Left lung (tissue), 10 donors: ENCODE data around the gene ENOX1. TPM values are rescaled to one million over a fixed set of nuclear protein-coding genes. Genes with fewer than 3 reads are reported as not detected.

Experiments
- ATAC-seq: fragments of 200-7000 bp; cut with Tn5 transposase; one replicate; pipeline ENCODE4 v1.9.1; 2020; ENCODE audit warnings: moderate library complexity
- DNase-seq, 4 donors: peaks; one replicate each; pipeline ENCODE4 v3.0.0-alpha.2; 2013 to 2020
- H3K27ac ChIP-seq, 2 donors: fragments of 200-600 bp; sonication (generic) in 1 of 2; one replicate each; pipeline versions ENCODE4 v1.5.0 to v1.8.0; 2020 to 2021
- H3K27me3 ChIP-seq, 2 donors: fragments of 200-600 bp; sonication (generic) in 1 of 2; one replicate each; pipeline versions ENCODE4 v1.5.0 to v1.8.0; 2020 to 2021
- H3K36me3 ChIP-seq, 2 donors: fragments of 200-600 bp; sonication (generic) in 1 of 2; one replicate each; pipeline versions ENCODE4 v1.5.0 to v1.8.0; 2020 to 2021
- H3K4me1 ChIP-seq, 2 donors: fragments of 200-600 bp; one replicate each; pipeline ENCODE4 v1.8.0; 2021
- H3K4me3 ChIP-seq, 2 donors: fragments of 200-600 bp; sonication (generic) in 1 of 2; one replicate each; pipeline versions ENCODE4 v1.5.0 to v1.8.0; 2020 to 2021; ENCODE audit warnings: mild to moderate bottlenecking in 1 of 2
- H3K9me3 ChIP-seq, 2 donors: fragments of 200-600 bp; sonication (generic) in 1 of 2; one replicate each; pipeline versions ENCODE4 v1.5.0 to v1.8.0; 2020 to 2021
- CTCF ChIP-seq, 2 donors: fragments of 200-600 bp; sonication (generic) in 1 of 2; IDR thresholded peaks; one replicate each; pipeline versions ENCODE4 v1.5.0 to v1.8.0; 2021; ENCODE audit warnings: antibody characterized with exemption in 2 of 2
- intact Hi-C, 2 donors: fragments of 100-400 bp; cut with DNase I; formaldehyde crosslinking; loops; one replicate each; pipeline versions ENCODE4 v1.11.2 to v1.14.2; 2022
- polyA plus RNA-seq, 6 donors: library from polyadenylated mRNA; unstranded; fragments of 120-200 nt; gene quantifications; one replicate each; pipeline ENCODE4 v1.2.1, GENCODE V29; 2013; ENCODE audit not compliant: insufficient read length in 6 of 6
- total RNA-seq, 2 donors: library from RNA; stranded (reverse); fragmentation: NEBNext Ultra II Directional; extraction: Animal tissue kit (Norgen Biotek cat#: 25700); gene quantifications; one replicate each; pipeline ENCODE4 v1.2.1, GENCODE V29; 2021
- donor health status: DM: no; HTN: yes; CAD: no.
- donor health status: DM: no; HTN: no; CAD: no.

ENOX1 gene
- total and polyA plus RNA-seq, 8 donors: 1.5 to 9.0 (median 6.8) TPM

- intact Hi-C loops: no loop called here
Observed at GRCh38 chr13:43230989-43231388, 555.8 kb downstream of the ENOX1 start.

GRCh38 chr13:43229506-43229905 is 557.3 kb downstream of the ENOX1 start:
- peak; percentile 91 for ATAC-seq
- Histone ChIP-seq H3K4me1 (no peaks in the 10 kb centered on the region), H3K4me3 (no peak overlapping the region), H3K27me3 (no peaks in the 10 kb centered on the region), H3K27ac (no peak overlapping the region), H3K36me3 (no peaks in the 10 kb centered on the region), H3K9me3 (no peaks in the 10 kb centered on the region)
- peak in 1 of 4 donors; percentile 38 for DNase-seq
- intact Hi-C loops: no loop called here
- TF ChIP-seq CTCF (IDR thresholded peaks at IDR 0.05): no peak

More at GRCh38 chr13:43230989-43231388, 555.8 kb downstream of the ENOX1 start:
- no peak for TF ChIP-seq CTCF (IDR thresholded peaks at IDR 0.05)
- no peak overlapping the region for H3K4me3 ChIP-seq
- H3K4me1 ChIP-seq: no peaks in the 10 kb centered on the region
- DNase-seq: no peak
- H3K9me3 ChIP-seq: no peaks in the 10 kb centered on the region
- ATAC-seq: no peak
- no peaks in the 10 kb centered on the region for H3K36me3 ChIP-seq
- H3K27ac ChIP-seq: no peak overlapping the region
- H3K27me3 ChIP-seq: no peaks in the 10 kb centered on the region

- Histone ChIP-seq H3K36me3 (no peaks in the 10 kb centered on the region), H3K27ac (no peak overlapping the region), H3K4me1 (no peaks in the 10 kb centered on the region), H3K9me3 (no peaks in the 10 kb centered on the region), H3K4me3 (no peak overlapping the region), H3K27me3 (no peaks in the 10 kb centered on the region)
- DNase-seq (no peak), ATAC-seq (no peak)
- no peak for TF ChIP-seq CTCF (IDR thresholded peaks at IDR 0.05)
- intact Hi-C loops: no loop called here
Observed at GRCh38 chr13:43227721-43228120, 559.1 kb downstream of the ENOX1 start.

GRCh38 chr13:43223216-43223615 is 563.6 kb downstream of the ENOX1 start:
- H3K27me3 ChIP-seq: no peaks in the 10 kb centered on the region
- no peaks in the 10 kb centered on the region for H3K9me3 ChIP-seq
- DNase-seq (no peak), ATAC-seq (no peak)
- no peak overlapping the region for H3K4me3 ChIP-seq
- intact Hi-C loops: no loop called here
- no peaks in the 10 kb centered on the region for H3K36me3 ChIP-seq
- no peak for TF ChIP-seq CTCF (IDR thresholded peaks at IDR 0.05)
- no peak overlapping the region for H3K27ac ChIP-seq
- no peaks in the 10 kb centered on the region for H3K4me1 ChIP-seq

GRCh38 chr13:43222086-43222485 is 564.7 kb downstream of the ENOX1 start:
- intact Hi-C loops: no loop called here
- DNase-seq (no peak), ATAC-seq (no peak)
- H3K9me3 ChIP-seq: no peaks in the 10 kb centered on the region
- no peak for TF ChIP-seq CTCF (IDR thresholded peaks at IDR 0.05)
- H3K4me1 ChIP-seq: no peaks in the 10 kb centered on the region
- H3K27me3 ChIP-seq: no peaks in the 10 kb centered on the region
- H3K27ac ChIP-seq: no peak overlapping the region
- H3K36me3 ChIP-seq: no peaks in the 10 kb centered on the region
- no peak overlapping the region for H3K4me3 ChIP-seq
